Middle frontal gyrus (tissue), 1 donor: Measurements from ENCODE around the gene MBP.

Experiments
- DNase-seq: peaks from one replicate; pipeline ENCODE4 v3.0.0-alpha.2; 2015; ENCODE audit warnings: low spot score; ENCODE audit errors: extremely low spot score

MBP gene

DNA sequence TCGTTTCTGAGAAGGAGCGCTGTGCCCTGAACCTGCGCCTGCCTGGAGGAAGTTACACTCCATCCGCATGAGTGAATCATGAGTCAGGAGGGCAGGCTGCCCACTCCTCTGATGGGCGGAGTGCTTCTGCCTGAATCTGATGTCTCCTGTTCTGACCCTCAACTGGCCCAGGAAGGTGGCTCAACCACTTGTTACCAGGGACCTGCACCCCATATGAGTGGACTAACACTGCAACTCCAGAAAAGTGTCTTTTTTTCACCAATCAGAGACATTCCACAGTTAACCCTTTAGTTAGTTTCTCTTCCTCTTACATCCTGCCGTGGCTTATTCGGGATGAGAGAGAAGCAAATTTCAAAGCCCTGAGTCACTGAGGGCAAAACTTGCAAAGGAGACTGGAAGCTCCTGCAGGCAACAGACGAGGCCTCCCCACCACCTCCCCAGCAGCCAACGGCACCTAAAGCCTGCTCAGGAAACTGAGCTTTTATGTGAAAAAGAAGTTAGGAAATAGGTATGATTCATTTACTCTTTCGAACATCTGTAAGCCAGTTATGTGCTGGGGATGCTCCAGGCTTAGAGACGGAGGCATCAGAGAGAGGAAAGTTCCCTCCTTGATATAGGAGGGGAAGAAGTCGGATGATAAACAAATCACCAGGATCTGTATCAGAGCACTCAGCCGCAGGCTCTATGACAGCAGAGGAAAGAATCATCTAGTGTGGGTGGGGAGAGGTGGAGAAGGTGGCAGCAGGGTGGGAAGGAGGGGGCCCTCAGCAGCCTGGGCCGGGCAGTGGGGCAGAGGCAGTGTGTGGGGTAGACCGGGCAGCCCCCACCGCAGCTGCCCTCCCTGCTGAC lies 30.9 kb downstream of the MBP start:
- DNase-seq, result no peak

DNA sequence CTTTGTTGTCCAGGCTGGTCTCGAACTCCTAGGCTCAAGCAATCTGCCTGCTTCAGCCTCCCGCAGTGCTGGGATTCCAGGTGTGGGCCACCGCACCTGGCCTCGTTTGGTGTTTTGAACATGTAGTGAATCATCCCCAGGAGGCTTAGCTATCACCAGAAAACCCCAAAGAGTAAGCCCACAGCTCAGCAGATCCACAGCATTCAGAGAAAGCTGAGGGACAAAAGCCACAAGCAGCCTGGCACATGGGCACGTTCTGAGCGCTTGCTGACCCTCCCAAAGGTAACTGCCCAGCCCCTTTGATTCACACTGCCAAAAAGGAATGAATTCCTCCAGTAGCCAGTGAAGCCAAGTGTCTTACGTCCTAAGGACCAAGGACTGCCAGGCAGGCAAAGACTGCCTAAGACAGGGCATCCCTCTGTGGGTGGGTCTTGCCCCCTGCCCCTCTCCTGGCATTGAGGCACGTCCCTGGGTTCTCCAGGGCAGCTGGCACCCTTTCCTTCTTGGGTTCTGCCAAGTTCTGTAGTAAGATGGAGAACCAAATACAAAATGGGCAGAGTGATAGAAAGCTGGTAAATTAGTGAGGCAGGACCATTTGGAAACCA lies 31.7 kb downstream of the MBP start:
- no peak for DNase-seq

DNA sequence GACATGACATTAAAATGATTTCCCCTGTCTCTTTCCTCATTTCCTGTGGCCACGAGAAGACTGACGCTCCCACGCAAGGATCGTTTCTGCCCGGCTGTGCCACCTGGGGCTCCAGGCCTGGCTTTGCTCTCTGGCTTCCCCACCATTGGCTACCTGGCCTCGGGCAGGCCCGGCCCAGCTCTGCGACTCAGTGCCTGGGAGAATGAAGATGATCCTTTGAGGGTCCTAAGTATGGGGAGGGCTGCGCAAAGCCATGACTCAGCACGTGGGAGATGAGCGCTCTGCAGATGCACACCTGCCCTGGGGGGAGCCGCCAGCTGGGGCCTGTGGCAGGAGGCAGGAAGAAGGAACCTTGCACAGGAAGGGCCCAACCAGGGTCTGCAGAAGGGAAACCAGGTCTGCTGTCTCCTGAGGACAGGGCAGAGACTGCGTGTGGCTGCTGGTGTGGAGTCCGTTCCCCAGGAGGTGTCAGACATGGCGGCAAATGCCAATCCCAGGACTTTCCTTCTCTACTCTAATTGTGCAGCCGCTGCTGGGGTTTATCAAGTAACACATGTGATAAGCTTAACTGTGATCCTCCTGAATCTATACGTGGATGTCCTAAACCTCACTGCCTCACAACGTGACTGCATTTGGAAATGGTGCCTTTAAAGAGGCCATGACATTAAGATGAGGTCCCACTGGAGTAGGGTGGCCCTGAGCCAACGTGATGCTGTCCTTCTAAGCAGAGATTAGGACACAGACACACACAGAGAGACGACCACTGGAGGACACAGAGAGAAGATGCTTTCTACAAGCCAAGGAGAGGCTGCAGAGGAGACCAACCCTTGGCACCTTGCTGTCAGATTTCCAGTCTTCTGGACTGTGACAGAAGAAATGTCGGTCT lies 32.9 kb downstream of the MBP start:
- DNase-seq, result no peak

DNA sequence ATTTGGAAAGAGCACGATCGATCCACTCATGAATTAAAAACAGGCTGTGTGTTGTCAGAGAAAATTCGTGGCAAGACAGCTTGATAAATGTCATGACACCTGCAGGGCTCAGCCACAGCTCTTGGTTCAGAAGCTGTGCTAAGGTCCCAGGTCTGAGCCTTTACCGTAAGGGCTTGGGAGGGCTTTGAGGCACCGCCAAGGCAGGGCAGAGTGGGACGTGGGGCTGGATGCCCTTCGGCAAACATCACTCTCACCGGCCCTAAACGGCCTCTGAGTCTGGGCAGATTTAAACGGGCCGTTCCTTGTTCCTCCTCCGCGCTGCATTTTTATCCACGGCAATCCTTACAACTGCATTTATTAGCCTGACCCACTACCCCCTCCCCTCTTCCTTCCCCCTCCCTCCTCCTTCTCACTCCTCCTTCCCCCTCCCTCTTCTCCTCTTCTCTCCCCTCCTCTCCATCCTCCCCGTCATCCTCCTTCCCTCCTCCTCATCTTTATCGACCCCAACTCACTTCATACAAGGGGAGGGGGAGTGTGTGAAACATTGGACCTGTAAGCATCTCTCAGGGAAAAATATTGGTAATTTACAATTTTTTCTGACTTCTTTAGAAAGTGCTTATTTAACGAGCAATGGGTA lies 33.9 kb downstream of the MBP start:
- no peak for DNase-seq

DNA sequence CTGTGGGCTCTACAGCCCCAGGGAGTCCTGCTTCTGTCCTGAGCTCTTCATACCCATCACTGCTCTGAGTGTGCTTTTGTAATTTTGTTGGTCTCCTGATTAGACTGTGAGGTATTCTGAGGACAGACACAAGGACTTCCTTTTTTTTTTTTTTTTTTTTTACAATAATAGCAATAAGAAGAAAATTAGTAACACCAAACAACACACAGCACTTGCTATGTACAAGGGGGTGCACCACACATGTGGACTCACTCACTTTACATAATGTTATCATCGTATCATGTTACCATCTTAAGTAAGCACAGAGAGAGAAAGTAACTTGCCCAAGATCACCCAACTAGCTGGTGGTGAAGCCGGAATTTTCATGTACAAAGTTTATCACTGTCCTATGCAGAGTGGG lies 34.6 kb downstream of the MBP start:
- DNase-seq, result no peak

DNA sequence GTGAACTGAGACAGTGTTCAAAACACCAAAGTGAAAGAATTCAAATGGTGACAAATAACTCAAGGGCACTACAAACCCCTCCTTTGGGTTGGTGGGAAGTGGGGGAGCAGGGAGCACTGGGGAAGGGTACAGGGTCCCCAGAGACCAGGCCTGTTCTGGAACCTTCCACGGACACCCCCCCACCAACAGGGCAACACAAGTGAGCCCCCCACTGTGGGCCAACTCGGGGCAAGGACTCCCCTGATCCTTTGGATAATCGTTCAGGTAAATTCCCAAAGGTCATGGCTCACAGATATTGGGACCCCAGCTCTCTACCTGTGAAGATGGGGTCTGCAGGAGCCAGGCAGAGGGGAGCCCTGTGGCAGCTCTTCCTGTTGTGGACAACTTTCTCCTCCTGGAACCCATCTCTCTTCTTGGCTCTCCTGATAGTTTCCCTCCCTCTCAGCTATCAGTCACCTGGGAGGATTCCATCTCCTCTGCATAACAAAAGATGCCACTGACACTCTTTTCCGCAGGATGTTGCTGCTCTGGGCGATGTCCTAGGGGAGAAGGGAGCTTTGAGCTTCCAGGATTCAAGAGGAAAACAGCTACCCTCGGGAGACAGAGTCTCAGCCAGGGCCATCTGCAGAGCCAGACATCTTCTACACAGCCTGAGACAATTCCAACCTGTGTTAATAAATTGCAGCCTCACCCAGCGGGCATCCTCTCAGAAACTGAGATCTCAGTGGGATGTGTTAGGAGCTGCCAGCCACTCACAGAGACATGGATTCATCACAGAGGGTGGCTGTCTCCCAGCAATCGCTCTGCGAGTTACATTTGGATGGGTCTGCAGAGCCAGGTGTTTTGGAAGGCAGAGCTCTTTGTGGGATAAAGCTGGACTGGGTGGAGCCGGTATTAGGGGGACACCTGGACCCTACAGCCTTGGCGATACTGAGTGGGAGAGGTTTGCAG lies 35.4 kb downstream of the MBP start:
- DNase-seq, result no peak

DNA sequence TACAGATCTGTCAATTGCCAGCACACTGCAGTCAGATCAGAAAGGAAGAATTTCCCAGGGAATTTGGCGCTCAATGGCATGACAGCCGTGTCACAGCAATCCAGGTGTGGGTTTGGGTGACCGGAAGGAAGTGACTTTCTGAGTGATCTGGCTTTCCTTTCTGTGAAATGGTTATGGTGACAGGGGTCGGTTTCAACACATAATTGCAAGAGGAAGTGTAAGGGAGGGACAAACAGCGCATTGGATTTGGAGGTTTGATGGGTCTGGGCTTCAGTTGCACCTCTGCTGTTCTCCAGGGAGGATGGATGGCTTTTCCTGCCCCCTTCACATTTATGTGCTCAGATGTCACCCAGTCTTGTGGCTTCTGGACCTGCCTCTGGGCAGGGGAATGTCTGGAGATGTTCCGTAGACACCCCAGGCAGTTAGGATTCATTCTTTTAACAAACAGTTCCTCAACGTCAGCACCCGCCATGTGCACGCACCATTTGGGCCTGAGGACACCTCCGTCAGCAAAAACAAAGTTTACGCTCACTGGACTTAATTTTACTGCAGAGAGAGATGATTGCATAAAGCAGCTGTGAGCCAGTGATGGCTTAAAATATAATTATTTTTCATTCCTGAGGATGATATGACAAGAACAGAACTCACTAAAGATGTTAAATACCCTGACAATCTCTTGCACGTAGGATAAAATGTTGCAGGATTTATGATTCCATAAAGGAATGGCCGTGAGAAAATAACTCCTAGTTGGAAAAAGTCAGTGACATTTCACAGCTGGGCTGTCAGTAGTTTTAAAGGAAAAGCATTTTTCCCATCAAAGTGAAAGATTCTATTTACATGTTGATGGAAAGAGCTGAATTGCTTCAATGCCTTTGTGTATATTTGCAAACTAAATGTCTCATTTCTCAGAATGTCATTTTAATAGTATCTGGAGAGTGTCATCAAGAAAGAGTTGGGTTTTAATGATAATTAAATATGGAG lies 36.9 kb downstream of the MBP start:
- DNase-seq, result no peak

DNA sequence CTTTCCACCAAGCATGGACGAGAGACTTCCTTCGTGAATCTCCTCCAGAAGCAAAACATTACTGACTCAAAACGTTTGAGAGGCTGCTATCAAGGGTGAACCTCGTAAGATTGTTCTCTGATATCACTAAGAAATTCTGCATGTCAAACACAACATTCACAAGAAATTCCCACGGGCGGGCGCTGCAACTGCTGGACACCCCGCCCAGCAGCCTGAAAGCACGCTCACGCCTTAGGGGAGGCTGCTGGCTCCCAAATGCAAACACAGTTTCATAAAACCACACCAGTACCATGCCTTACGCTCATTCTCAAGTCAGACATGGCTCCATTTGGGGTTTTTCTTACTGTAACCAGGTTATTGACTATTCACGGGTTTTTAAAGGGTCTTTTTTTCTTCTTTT lies 39.0 kb downstream of the MBP start:
- DNase-seq, result no peak

DNA sequence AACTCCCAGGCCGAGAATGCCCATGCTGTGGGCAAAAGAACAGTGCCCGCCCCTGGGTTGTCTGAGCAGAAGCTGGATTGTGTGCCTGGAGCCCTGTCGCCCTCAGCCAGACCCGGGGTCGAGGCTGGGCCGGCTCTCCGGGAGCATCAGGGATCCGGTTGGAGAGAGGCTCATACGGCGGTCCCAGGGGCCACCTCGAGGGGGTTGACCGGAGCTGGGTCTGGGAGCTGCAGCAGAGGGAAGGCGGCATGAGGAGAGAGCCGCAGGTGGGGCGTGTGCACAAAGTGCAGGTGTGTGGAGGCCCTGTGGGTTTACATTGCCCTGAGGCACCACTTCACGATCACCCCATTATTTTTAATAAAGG lies 39.5 kb downstream of the MBP start:
- no peak for DNase-seq

DNA sequence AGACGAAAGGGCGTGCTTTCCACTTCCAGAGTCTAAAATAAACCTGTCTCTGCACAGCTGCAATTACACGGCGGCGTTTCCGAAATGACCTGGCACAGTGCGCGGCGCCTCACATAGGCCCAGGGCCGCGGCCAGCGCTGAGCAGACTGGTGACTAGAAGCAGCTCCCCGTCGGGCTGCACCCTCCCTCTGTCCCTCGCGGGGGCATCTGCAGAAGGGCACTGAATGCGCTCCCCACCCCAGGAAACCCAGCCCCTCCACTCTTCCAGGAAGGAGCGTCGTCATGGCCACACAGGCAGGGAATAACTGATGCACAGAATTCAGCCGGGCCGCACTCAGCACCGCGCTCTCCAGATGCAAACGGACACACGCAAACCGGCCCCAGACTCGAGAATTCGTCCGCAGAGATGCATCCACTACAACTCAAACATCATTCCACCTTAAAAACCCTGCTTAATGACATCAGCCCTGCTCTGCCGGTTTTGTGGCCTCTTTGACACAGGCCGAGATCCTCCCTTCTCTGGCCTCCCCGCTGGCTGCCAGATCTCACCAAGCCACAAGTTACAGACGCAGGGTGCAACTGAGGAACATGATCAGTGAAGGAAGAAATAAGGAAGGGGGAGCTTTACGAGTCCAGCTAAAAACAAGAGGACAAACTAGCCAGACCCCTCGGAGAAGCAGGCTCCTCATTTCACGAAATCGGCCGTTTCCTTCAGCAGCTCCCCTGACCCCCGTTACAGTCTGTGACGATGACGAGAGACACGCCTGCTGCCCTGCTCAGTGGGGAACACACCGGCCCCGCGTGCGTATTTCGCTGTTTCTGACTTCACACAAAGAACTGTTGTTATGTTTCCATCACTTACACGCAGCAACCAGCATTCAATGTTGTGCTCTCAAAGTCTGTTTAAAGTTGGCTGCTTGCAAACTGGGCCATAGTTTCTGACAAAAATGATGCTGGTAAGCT lies 40.2 kb downstream of the MBP start:
- DNase-seq, result no peak

DNA sequence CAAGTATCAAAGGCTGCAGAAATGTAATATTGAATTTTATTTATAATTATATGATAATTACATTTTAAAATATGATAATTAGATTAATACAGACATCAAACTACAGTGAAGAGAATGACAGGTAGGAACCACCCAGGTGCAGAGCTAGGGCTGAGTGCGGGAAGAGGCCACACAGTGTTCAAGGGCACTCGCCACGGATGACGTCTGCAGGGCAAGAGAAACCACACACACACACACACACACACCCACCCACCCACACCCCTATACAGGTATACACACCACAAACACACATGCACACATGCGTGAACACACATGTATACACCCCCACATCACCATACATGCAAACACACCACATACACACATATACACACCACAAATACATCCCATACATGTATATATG lies 41.2 kb downstream of the MBP start:
- no peak for DNase-seq

DNA sequence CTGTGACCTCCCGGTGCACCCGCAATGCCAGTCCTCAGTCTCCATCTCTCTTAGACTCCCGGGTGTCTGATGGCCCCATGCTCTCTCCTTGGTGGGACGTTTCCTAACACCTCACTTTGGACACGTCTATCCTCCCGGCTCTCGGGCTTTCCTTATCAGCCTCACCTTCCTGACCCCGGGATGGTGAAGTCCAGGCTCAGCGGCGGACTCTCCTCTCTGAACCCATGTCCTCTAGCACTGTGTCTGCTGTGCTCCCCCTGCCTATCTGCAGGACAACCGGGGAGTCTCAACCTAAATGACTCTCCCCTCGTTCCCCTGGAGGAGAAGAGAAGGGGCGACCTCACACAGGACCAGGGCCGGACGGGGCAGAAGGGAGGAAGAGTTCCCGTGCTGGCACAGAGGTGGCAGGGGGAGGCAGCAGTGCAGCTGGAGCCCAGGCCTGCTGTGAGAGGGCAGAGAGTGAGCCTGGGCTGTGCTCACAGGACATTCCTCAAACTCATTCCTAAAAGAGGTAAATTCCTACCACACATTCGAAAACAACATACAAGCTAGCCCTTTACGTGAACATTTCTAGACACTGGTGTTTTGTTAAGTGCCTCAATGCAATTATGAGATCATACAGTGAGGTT lies 41.9 kb downstream of the MBP start:
- DNase-seq, result no peak

DNA sequence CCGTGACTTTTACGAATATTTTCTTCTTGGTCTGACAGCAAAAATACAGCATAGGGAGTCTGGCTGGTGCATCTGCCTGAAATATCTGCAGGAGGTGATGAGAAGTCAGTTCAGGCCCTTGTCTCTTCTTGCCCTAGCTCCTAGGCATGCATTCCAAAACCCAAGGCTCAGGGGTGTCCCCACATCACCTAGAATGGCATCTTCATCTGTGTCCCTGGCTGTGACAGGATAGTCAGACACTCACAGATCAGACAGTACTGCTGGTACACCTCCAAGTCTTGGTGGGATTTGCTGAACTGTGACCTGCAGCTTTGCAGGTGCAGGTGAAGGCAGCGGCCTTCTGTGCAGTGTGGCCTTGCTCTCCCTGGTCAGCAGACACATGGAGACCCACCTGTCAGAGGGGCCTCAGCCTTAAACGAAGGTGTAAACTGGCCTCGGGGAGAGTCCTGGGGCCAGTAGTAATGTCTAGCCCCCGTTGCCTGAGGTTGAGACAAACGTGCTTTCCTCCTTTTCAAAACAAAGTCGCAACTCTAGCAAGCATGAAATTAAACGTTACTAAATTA lies 42.8 kb downstream of the MBP start:
- no peak for DNase-seq

DNA sequence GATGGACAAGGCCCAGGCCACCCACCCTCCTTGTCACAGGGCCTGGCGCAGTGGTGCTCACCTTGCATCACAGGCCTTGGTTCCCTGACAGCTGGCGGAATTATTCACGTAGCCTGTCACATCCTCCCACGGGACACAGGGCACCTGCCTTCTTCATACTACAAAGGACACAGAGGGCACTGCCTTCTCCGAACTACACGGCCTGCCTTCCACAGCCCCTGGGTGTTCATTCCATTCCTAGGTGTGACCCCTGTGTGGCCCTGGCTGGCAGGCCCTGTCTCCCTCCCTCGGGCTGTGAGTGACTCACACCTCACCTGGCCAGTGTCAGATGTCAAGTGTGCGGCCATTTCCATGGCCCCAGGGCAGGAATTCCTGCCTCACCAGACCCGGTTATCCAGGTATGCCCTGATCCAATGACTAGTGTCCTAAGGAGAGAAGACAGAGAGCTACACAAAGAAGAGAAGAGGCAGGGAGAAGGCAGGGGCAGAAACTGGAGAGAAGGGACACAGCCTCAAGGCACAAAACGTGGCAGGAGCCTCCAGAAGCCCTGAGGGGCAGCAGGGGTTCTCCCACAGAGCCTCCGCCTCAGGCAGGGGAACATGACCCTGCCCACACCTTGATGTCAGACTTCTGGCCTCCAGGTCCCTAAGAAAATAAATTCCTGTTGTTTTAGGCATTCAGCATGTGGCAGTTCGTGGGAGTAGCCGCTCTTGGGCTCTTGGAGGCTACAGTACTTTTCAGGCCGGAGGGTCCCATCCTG lies 43.4 kb downstream of the MBP start:
- DNase-seq, result no peak

DNA sequence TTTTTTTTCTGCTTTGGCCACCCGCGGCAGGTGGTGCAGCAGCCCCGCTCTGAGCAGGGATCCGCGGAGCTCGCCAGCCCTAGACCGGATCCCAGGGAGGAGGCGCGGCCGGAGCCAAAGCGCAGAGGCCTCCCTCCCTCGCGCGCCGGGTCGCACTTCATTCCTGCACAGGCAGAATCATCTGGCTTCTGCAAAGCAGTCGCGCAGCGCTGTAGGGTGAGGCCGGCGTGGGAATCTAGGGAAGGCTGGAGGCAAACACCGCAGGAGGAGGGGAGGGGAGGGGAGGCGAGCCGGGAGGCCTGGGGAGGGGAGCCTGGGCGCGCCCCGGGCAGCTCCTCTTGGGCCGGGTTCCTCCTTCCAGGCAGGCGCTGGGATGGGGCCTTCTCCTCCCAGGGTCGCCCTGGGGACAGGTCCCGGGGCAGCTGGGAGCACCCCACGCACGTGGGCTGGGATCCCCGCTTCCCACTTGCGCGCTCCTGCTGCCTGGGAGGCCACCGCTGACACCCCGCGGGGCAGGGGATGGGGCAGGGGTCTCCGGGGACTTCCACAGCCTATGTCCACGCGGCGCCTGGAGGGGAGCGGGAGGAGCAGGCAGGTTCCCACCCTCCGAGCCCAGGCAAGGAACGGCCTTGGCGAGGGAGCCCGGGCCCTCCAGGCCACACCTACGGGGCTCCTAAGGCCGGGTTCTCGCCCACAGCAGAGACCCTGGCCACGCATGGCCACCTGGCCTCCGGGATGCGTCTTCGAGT lies 45.0 kb downstream of the MBP start:
- no peak for DNase-seq
